ENCODE data around the gene ARHGAP8.

DNA sequence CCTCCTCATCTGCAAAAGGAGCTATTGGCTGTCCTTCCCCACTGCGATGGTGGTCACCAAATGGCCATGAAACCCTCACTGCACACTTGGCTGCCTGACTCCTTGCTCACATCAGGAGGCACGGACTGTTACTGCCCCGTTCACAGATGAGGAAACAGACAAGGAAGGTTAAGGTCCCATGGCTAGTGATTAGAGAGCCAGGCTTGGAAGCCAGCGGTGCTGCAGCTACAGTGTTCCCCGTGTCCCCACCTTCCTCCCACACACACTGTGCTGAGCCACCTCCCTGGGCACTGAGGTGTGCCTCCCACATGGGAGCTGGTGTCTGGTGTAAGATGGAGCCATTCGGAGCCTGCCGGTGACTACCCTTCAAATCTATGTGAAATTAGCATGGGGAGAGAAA is 2.6 kb downstream of the ARHGAP8 start:
- TF ChIP-seq TAF1 (IDR thresholded peaks at IDR 0.05; ENCODE audit: borderline replicate concordance, low read depth, low read length) (no peak), POLR2A (IDR thresholded peaks at IDR 0.05; ENCODE audit: low read depth, low read length) (no peak)

Data from GM12892 (cell line).